Breast epithelium (tissue), 4 donors: Measurements from ENCODE around the gene RPP38. TPM values are rescaled to one million over a fixed set of nuclear protein-coding genes. Genes with fewer than 3 reads are reported as not detected.

ENCODE experiments used
- DNase-seq, 2 donors: peaks; one replicate each; pipeline ENCODE4 v3.0.0-alpha.2; 2019; ENCODE audit warnings: low spot score in 2 of 2
- H3K27ac ChIP-seq, 2 donors: fragments of 200-600 bp; sonication (generic) in 1 of 2; one replicate each; pipeline ENCODE4 v1.5.1; 2016 to 2019; ENCODE audit warnings: mild to moderate bottlenecking in 1 of 2
- H3K27me3 ChIP-seq, 2 donors: fragments of 200-600 bp; sonication (generic) in 1 of 2; one replicate each; pipeline versions ENCODE4 v1.5.1 to v1.6.0; 2017 to 2019; ENCODE audit warnings: control low read depth in 1 of 2, mild to moderate bottlenecking in 1 of 2
- H3K36me3 ChIP-seq: fragments of 200-600 bp; one replicate; pipeline ENCODE4 v1.5.1; 2019
- H3K4me1 ChIP-seq, 2 donors: fragments of 200-600 bp; sonication (generic); one replicate each; pipeline ENCODE4 v1.5.1; 2016 to 2019; ENCODE audit warnings: control low read depth in 1 of 2
- H3K4me3 ChIP-seq, 3 donors: fragments of 200-600 bp; sonication (generic); 1 replicate in 2 of 3; 2 replicates in 1 of 3; pipeline ENCODE4 v1.5.1; 2016 to 2019; ENCODE audit warnings: mild to moderate bottlenecking in 3 of 3, moderate library complexity in 2 of 3
- H3K9me3 ChIP-seq, 2 donors: fragments of 200-600 bp; sonication (generic) in 1 of 2; one replicate each; pipeline ENCODE4 v1.5.1; 2016 to 2019; ENCODE audit warnings: control low read depth in 1 of 2
- POLR2A ChIP-seq: fragments of 450-650 bp; IDR thresholded peaks from one replicate; pipeline ENCODE4 v1.6.1; 2016; ENCODE audit warnings: antibody characterized with exemption, mild to moderate bottlenecking, moderate library complexity
- POLR2AphosphoS5 ChIP-seq, 3 donors: sonication (generic); formaldehyde crosslinking; IDR thresholded peaks; one replicate each; pipeline ENCODE4 v1.6.1; 2017; ENCODE audit warnings: antibody characterized with exemption in 3 of 3
- intact Hi-C: fragments of 100-400 bp; cut with DNase I; formaldehyde crosslinking; loops from one replicate; pipeline ENCODE4 v1.15.1; 2023; ENCODE audit warnings: low total_unique reads
- total RNA-seq, 3 donors: library from RNA; depleted of rRNA; stranded (reverse); fragments of >200 nt; gene quantifications; one replicate each; pipeline ENCODE4 v1.1.0, GENCODE V29; 2016
- TF ChIP-seq, protein P1 (sequence below), 3 donors: fragments of 450-650 bp; IDR thresholded peaks; one replicate each; pipeline ENCODE4 v1.5.1; 2016 to 2017; ENCODE audit warnings: antibody characterized with exemption in 3 of 3, mild to moderate bottlenecking in 3 of 3, moderate library complexity in 3 of 3

Gene RPP38
- total RNA-seq, 3 donors from 2014 or later, result 10.6 to 17.4 (median 16.8) TPM

GRCh38 chr10:15140698-15141097 lies 43.5 kb downstream of the RPP38 start:
- Histone ChIP-seq H3K27me3 (no peaks in the 10 kb centered on the region), H3K4me1 (no peaks in the 10 kb centered on the region), H3K27ac (no peak overlapping the region), H3K9me3 (no peaks in the 10 kb centered on the region), H3K4me3 (no peak overlapping the region), H3K36me3 (no peaks in the 10 kb centered on the region)
- TF ChIP-seq POLR2AphosphoS5 (IDR thresholded peaks at IDR 0.05) (no peak), POLR2A (no peak)
- TF ChIP-seq, protein P1, sequence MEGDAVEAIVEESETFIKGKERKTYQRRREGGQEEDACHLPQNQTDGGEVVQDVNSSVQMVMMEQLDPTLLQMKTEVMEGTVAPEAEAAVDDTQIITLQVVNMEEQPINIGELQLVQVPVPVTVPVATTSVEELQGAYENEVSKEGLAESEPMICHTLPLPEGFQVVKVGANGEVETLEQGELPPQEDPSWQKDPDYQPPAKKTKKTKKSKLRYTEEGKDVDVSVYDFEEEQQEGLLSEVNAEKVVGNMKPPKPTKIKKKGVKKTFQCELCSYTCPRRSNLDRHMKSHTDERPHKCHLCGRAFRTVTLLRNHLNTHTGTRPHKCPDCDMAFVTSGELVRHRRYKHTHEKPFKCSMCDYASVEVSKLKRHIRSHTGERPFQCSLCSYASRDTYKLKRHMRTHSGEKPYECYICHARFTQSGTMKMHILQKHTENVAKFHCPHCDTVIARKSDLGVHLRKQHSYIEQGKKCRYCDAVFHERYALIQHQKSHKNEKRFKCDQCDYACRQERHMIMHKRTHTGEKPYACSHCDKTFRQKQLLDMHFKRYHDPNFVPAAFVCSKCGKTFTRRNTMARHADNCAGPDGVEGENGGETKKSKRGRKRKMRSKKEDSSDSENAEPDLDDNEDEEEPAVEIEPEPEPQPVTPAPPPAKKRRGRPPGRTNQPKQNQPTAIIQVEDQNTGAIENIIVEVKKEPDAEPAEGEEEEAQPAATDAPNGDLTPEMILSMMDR (IDR thresholded peaks at IDR 0.05), result no peak
- intact Hi-C loops, result no loop called here
- no peak for DNase-seq

- Histone ChIP-seq H3K4me1 (no peaks in the 10 kb centered on the region), H3K4me3 (no peak overlapping the region), H3K27me3 (no peaks in the 10 kb centered on the region), H3K27ac (no peak overlapping the region), H3K36me3 (no peaks in the 10 kb centered on the region), H3K9me3 (no peaks in the 10 kb centered on the region)
- TF ChIP-seq, protein P1 (IDR thresholded peaks at IDR 0.05), result no peak
- TF ChIP-seq POLR2A (no peak), POLR2AphosphoS5 (IDR thresholded peaks at IDR 0.05) (no peak)
- intact Hi-C loops, result no loop called here
- DNase-seq, result no peak
Observed at GRCh38 chr10:15141136-15142054, 44.2 kb downstream of the RPP38 start.

GRCh38 chr10:15144788-15145187 lies 47.6 kb downstream of the RPP38 start:
- H3K36me3 ChIP-seq, result no peaks in the 10 kb centered on the region
- no peaks in the 10 kb centered on the region for H3K9me3 ChIP-seq
- no peak overlapping the region for H3K4me3 ChIP-seq
- intact Hi-C loops, result no loop called here
- H3K4me1 ChIP-seq, result no peaks in the 10 kb centered on the region
- no peak overlapping the region for H3K27ac ChIP-seq
- TF ChIP-seq POLR2AphosphoS5 (IDR thresholded peaks at IDR 0.05), result no peak
- no peaks in the 10 kb centered on the region for H3K27me3 ChIP-seq
- no peak for DNase-seq

DNA sequence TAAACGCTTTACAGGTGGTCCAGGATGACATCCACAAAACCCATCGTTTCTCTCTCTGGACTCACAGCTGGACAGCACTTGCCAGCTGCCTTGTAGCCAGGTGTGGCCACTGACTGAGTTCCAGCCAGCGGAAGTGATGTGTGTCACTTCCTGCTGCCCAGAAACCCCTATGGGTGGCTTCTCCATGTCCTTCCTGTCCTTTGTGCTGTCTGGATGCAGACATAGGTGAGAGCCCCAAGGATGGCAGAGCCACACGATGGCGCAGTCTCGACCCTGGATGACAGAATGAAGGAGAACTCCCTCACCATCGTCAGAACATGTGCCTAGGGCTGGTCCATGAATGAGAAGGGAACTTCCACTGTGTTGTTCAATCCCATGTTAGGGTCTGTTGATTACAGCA lies 49.2 kb downstream of the RPP38 start:
- H3K27ac ChIP-seq, result no peak overlapping the region
- no peak for DNase-seq
- TF ChIP-seq POLR2A, result no peak
- no peak for TF ChIP-seq POLR2AphosphoS5 (IDR thresholded peaks at IDR 0.05)
- TF ChIP-seq, protein P1 (IDR thresholded peaks at IDR 0.05), result no peak

DNA sequence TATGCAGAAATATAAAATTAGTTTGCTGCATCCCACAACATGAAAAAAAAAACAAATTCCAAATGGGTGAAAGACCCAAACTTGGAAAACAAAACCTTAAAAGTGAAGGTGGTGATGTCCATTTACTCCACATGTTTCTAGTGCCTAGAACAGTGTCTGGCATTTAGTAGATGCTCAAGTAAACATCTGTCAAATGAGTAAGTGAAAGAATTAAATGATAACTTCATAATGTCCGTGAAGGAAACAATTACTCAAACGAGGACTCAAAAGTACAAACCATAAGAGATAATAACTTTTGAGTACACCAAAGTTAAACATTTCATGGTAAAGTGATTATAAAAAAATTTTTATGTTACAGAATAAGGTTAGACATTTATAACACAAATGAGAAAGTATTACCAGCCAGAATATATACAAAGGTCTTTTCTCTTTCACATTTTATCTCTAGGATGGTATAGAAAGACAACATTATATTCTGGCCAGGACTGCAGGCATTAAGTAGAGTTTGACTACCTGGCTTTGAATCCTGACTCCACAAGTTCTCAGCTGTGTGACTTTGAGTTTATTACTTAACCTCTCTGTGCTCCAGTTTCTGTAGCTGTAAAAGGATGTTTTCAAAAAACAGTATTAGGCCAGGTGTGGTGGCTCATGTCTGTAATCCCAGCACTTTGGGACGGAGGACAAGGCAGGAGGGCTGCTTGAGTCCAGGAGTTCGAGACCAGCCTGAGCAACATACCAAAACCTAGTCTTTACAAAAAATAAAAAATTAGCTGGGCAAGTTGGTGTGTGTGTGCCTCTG lies 50.6 kb downstream of the RPP38 start:
- intact Hi-C loops, result no loop called here
- Histone ChIP-seq H3K36me3 (no peaks in the 10 kb centered on the region), H3K9me3 (no peaks in the 10 kb centered on the region), H3K4me3 (no peak overlapping the region), H3K27me3 (no peaks in the 10 kb centered on the region), H3K4me1 (no peaks in the 10 kb centered on the region), H3K27ac (no peak overlapping the region)
- TF ChIP-seq, protein P1 (IDR thresholded peaks at IDR 0.05), result no peak
- TF ChIP-seq POLR2A (no peak), POLR2AphosphoS5 (IDR thresholded peaks at IDR 0.05) (no peak)
- no peak for DNase-seq

More for the DNA sequence above, 49.2 kb downstream of the RPP38 start:
- Histone ChIP-seq H3K4me1 (no peaks in the 10 kb centered on the region), H3K36me3 (no peaks in the 10 kb centered on the region), H3K27me3 (no peaks in the 10 kb centered on the region), H3K9me3 (no peaks in the 10 kb centered on the region), H3K4me3 (no peak overlapping the region)
- intact Hi-C loops, result no loop called here
